Measurements from ENCODE around the gene MARCHF11.

DNA sequence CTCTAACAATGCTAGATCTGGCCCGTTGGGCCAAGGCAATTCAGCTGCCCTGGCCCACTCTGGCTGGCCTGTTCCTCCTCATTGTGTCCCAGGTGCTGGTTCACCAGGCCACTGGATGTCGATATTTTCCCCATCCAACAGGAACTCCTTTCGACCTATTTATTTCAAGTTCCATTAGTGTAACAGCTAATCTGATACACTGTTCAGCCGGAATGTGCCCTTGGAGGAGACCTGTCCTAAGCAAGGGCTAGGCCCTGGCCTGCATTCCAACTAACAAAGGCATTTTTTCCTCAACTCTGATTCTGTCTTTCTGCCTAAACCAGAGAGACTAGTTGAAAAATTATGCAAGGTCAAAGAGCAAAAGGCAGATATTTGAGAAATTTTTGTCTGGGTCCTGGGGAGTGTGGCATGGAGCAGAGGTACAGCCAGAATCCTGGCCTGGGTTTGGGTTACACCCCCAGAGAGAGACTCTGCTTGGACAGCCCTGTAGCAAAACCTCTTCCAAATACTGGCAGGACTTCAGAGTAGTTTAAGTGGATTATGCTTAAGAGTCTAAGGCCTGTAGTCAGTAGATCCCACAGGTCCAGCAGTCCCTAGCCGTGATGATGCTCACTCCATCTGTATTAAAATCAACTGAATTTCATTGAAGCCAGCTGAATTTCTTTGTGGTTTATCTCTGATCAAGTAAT is 36.1 kb downstream of the MARCHF11 start:
- TF ChIP-seq POLR2AphosphoS5 (IDR thresholded peaks at IDR 0.05; ENCODE audit: borderline replicate concordance, low read depth, low read length): no peak
- TF ChIP-seq EZH2 (IDR thresholded peaks at IDR 0.05): no peak

Measured in SK-N-MC (cell line).